Ammon's horn (tissue), 1 donor: Measurements from ENCODE around the gene MYH1.
"Not testable (repeated sequence)": the region's sequence is repeated elsewhere in the genome, so short reads cannot be mapped to it uniquely, and the experiment has no call there.

Experiments
- DNase-seq: peaks from one replicate; pipeline ENCODE4 v3.0.0-alpha.2; 2016; ENCODE audit warnings: low spot score

Gene MYH1

DNA sequence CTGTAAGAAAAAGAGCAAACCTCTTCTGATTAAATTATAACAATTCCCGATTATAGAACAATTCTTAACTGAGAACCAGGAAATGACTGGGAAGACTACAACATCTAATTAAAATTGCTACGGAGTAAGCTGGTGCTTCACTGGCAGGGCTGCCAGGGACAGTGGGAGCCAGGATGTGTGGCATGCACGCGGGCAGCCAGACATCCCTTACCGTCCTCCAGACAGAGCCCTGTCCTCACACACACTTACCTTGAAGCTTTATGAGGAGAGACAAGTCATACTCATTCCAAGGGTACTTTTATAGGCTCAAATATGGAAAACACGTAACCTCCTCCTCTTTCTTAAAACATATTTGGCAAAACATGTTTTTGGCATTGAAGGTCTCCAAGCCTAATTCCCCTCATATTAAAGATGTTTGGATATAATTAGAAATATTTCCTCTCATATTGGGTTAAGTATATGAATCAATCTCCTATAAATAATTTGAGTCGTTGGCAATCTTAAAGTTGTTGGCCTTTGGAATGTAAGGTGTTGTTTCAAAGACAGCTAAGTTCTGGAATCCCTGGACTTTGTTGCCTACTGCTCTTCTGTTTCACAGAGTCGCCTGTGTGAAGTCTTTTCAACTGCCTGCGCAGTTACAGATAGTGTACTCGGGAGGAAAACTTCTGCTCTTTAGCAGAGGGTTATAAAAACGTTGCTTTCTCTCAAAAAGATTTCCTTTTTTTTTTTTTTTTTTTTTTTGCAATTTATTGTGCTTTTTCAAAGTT lies at the start of gene MYH1:
MYH1 (minus strand) TSS at position 272 of the 767 bp plus-strand sequence. CDS start 1,900 bp downstream, outside the sequence.
- no peak for DNase-seq

DNA sequence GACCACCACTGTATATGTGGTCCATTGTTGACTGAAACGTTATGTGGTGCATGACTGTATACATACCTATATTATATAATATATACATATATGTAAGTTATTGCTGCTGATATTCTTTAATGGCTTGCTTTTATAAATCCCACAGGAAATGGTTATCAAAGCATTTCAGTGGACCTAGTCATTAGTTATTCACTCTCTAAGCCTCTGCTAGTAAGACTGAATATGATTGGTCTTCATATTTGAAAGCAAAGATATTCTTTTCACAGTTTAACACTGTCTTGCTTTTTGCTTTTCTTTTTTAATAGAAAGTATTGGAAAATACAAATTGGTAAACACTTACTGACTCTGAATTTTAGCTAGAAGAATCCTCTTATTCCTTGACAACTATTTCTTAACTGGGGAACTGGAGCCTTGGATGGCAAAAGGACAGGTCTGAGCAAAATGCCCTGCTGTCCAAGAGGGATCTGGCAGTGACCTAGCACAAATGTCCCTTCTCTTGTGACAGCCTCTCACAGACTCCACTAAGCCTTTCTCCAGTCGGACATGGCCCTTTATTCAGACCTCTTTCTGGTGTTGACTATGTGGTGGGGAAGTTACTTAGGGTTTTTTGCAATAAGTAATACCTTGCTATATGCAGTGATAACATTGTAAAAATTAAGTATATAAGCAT lies 45.8 kb upstream of the MYH1 start:
- DNase-seq: no peak

DNA sequence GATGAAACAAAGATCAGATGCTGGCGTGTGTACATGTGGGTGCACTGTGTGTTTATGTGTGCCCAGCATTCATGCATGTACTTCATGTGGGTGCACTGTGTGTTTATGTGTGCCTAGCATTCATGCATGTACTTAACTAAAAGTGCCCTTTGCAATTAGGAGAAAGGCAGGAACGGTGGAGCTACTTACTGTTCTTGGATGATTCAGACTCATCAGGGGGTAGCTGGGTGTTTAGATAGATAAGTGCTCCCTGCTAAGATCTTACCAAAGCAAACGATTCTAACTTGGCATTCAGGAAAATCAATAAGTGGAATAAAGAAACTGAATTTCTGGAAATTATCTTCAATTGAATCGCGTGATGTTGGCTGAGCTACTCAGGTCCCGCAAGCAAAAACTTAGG lies 39.7 kb upstream of the MYH1 start:
- DNase-seq: no peak

DNA sequence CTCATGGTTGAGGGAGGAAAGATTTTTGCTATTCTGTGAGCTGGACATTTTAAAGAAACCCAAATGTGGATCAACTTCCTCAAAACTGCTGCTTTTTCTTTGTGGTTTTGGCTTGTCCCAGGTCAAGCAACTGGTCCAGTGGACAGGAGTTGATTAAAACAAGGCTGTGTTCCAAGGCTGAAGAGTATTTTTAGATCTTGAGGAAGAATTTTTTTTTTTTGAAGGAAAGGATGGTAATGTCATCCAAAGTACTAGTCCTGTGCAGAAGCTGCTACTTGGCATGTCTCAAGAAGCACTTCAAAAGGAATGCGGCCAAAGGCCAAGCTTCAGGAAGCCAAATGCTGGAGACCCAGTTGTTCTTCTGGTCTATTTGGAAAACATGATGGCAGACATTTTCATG lies 39.1 kb upstream of the MYH1 start:
- DNase-seq: no peak

DNA sequence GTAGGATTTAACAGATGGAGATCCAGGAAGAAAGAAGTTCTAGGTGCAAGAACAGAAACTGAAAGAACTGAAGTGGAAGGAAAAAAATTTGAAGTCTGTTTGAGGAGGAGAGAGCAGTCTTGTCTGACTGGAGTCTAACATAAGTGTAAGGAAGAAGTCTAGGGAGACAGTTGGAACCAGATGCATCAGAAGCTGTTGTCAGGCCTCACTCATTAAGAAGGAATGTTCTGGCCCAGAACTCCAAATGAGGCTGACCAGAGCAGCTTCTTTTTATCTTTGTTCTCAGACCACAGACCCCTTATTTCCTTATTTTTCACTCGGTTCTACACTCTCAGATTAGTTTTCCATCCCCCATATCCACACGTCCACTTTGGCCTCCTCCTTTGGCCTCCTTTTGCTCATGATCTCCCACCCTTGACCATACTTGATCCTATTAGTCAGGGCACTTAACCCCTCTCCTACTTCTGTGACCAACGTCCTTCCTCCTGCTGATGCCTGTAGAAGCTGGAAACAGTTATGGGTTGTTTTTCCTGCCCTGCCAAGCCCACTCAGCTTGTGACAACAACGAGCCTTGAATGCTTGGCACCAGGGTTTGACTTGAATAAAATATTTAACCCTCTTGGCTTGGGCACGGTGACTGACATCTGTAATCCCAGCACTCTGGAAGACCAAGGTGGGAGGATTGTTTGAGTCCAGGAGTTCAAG lies 38.1 kb upstream of the MYH1 start:
- DNase-seq: no peak

DNA sequence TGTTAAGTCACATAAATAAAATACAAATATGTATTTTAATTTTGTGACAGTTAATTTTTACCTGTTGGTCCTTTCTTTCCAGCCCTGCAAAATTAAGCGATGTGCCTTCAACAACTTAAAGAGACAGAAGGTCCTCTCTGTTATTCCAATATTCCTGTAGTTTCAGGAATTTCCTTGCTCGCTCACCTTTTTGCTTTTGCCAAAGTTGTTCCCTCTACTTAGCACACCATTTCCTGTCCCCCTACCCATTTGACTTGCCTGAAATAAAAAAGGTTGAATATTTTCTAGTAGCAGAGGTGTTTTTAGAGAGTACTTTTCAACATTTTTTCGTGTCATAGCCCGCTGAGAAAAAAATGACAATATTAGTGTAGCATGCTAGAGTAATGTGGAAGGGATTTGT lies 31.7 kb upstream of the MYH1 start:
- DNase-seq: no peak

DNA sequence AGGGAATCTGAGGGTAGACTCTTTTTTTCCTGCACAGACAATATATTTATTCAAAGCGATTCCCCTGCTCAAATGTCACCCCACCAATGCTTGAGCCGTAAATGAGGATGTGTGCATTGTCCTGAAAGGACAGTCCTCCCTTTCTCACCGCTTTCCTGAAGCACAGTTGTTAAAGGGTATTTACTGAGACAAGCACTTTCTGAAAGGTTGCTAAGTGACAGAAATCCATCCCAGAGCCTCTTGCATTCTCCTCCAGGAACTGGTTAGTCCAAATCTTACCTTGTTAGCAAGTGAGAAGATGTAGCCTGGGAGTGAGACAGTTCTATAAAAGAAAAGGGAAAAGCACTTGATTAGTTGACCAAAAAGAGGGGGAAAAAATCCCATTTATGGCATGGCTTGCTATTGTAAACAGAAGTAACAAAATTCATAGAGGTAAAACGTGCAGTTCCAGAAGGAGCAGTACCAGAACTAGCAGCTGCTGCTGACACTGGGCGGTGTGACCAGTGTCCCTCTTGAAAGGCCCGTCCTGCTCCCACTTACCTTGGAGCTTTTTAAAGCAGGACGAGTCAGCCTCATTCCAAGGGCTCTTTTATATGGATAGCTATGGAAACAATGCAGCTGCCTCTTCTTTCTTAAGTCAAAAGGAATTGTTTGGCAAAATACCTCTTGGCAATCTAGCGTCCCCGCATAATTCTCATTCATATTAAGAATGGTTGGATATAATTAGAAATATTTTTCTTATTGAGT lies 30.9 kb upstream of the MYH1 start, which contains the start of gene MYH2:
MYH2 (minus strand) TSS at position 563 of the 747 bp plus-strand sequence. CDS start 1,738 bp downstream, outside the sequence.
- DNase-seq: no peak

DNA sequence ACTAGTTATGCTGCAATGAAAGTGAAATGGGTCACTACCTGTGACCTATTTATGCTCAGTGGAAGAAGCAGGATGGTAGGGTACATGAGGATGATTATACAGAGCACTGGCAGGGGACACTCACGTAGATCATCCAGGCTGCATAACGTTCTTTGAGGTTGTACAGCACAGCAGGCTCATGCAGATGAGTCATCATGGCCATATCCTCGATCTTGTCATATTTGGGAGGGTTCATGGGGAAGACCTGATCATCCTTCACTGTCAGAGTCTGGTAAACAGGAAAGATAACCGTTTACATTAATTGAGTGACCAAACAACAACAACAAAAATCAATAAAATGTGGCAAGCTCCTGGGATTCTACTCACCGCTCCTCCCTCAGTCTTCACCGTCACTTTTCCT lies 29.0 kb upstream of the MYH1 start:
- DNase-seq: no peak

DNA sequence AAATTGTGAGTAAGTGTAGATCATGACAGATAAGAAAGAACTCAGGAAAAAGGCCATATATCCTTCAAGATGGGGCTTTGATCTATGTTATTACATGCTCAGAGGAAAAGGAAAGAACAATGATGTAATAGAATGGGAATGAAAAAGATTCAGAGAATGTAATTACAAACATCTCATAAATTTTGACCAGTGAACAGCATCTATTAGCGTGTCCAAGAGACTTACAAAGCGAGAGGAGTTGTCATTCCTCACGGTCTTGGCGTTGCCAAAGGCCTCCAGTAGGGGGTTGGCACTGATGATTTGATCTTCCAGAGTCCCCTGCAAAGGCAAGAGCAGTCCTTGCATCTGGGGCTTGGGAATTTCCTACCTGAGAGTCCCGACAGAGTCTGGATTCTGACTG lies 25.1 kb upstream of the MYH1 start:
- not testable (repeated sequence) for DNase-seq

DNA sequence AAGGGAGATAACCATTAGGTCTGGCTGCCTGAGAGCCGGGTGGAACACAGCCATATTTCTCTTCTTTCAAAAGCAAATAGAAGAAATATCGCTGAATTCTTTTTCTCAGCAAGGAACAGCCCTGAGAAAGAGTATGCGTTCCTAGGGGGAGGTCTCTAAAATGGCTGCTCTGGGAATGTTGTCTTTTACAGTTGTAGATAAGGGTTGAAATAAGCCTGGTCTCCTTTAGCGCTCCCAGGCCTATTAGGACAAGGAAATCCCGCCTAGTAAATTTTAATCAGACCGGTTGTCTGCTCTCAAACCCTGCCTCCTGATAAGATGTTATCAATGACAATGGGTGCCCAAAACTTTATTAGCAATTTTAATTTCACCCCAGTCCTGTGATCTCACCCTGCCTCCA lies 22.8 kb upstream of the MYH1 start:
- DNase-seq: not testable (repeated sequence)

DNA sequence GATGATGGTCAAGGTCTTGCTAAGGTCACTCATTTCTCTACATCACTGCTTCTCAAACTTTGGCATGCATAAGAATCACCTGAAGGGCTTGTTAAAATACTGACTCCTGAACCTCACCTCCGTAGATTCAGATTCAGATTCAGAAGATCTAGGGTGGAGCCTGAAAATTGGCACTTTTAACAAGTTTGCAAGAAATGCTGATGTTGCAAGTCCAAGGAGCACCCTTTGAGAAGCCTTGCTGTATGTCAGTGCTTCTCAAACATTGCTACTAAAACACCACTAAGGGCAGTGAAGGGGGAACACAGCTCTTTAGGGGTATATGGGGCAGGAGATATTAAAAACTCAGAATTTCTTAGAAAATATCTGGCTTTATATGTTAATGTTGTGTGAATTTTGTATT lies 13.7 kb upstream of the MYH1 start:
- no peak for DNase-seq

DNA sequence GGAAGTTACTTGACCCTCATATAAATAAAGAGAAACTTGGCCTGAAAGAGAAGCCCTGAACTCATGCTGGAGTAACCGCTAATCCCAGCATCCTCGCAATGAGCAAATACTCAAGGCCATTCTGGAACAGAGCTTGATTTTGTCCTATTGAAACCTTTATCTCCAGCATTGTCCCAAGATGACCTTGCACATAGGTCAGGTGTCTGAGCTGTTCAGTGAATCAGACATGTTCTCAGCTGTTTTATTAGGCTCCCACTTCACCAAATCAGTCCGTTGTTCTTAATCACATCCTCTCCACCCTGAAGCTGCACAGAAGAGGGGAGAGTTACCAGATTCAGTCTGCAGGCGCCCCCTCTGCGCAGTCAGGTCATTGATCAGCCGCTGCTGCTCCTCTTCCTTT lies 9.1 kb upstream of the MYH1 start:
- no peak for DNase-seq

DNA sequence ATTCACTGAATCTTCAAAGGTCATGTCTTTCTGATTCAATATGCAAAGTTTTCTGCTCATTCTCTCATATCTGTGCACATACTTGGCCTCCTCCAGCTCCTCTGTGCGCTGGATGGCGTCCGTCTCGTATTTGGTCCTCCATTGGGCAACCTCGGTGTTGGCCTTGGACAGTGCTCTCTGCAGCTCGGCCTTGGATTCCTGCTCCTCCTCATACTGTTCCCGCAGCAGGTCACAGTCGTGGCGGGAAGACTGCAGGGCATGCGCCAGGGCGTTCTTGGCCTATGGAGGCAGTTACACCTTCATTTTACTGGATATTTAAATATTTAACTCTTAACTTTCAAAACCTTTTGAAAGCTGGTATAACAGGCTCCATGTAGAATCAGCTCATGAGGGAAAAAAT lies 8.2 kb upstream of the MYH1 start:
- DNase-seq: no peak

DNA sequence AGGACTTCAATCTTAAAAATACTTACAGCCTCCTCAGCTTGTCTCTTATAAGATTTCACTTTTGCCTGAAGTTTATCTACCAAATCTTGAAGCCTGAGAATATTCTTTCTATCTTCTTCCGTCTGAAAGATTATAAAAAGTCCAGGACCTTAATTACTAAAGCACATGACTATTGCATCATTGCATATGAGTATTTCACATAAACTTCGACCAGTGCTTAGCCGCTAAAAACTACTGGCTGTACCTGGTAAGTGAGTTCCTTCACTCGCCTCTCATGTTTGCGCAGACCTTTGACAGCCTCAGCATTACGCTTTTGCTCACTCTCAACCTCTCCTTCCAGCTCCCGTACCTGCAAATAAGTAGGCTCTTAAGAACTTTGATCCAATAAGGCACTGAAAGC lies 4.7 kb upstream of the MYH1 start:
- DNase-seq: no peak

DNA sequence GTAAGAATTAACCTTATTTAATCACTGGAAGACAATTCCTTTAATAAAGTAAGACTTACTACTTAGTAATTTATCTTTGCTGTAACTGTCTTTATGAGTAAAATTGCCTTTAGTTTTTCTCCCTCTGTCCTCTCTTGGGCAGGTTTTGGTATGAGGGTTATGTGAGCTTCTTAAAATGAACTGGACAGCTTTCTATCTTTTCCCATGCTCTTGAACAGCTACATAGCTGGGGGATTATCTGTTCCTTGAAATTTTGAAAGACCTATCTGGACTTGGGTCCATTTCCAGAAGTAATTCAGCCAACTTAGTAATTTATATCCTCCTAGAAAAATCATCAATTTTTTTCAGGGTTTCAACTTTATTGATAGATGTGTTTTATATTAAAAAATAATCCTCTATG lies 3.6 kb upstream of the MYH1 start:
- no peak for DNase-seq

DNA sequence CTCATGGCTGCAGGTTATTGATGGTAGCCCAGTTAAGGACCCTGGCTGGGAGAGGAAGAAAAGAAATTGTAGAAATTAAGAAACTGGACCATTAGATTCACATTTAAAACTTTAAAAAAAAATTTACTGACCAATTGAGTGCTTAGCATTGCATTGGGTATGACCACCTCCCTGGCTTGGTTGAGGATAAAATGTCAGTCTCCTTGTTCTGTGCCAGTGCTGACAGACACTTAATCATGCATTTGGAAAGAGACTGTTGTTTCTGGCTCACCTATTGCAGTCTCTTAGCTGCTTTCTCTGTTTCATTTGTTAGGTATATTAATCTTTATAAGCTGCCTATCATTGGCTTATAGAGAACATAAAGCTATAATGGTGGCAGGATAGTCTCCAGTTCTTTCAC lies 1.7 kb downstream of the MYH1 start:
- DNase-seq: no peak

DNA sequence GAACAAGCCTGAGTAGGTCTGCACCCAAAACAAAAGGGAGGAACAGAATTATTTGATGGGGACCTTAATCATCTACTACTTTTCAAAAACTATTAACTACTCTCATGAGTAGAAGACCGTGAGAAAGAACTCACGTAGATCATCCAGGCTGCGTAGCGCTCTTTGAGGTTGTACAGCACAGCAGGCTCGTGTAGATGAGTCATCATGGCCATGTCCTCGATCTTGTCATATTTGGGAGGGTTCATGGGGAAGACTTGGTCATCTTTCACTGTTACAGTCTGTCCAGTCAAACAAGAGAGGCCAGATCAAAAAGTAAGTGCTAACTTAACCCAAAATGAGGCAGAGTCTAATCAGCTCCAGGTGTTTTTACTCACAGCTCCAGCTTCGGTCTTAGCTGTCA lies 2.3 kb downstream of the MYH1 start:
- no peak for DNase-seq

DNA sequence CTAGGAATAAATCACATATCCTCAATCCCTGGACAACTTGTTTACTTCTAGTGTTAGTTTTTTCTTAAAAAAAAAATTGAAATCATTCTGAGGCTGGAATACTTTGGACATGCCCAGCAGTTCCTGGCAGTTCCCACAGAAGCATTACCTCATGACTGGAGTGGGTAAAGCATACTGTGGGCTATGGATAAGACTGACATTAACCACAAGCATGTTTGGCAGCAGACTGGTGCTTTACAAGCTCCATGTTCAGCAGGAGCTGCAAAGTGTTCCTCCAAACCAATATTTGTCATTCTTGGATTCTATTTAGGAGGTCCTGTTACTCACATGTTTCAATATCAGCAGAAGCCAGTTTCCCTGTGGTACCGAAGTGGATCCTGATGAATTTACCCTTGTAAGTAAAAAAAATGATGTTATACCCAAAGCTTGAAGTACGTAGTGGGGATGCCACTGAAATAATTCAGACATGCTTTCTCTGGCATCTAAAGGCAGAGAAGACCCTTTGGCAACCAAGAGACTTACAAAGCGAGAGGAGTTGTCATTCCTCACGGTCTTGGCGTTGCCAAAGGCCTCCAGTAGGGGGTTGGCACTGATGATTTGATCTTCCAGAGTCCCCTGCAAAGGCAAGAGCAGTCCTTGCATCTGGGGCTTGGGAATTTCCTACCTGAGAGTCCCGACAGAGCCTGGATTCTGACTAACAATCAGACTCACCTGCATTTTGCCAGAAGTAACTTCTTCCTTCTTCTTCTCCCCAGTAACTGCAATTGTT lies 4.9 kb downstream of the MYH1 start:
- DNase-seq: no peak

DNA sequence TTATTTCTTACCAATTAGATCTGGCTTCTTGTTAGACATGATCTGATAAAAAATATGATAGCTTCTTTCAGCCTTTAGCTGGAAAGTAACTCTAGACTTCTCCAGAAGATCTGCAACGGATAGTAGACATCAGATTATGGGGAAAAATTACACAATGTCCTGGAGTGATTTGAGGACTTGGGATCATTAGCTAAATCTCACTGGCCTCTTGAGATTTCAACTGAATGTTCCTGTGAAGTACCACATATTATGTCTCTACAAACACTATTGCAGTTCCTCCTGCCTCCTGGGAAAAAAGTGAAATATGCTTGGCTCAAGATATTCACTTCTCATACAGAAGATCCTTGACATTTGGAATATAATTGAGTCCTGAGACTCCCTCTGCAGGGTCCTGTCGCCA lies 5.5 kb downstream of the MYH1 start:
- no peak for DNase-seq

DNA sequence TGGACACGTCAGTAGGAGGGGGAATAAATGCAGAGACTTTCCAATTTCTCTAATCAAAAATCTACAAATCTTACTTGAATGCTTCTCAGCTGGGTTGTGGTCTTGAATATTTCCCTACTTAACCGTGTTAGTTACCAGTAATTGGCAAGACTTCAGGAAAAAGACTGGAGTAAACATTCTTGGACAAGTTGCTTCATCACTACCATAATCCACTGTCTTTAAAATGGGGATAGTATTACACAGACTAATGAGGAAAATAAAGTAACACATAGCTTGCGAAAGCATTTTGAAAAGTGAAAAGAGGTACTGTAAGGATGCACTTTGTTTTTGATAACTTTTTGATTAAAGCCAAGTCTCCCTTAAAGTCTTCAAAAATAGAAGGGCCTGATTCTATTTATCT lies 18.4 kb downstream of the MYH1 start:
- DNase-seq: no peak

DNA sequence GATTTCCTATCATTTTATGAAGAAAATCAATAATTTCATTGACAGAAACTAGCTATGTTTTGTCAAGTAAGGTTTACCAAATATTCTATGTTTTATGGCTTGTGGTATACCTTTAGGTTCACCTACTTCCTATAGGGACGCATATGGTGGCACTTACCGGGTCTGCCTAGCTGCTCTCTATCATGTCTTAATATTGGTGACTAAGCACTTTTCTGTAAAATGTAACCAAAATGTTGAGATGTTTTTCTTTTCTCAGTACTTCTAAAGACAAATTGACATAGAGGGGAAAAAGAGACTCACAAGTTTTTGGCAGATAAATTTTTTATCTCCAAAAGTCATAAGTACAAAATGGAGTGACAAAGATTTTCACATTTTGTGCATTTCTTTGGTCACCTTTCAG lies 26.3 kb downstream of the MYH1 start:
- DNase-seq: no peak

DNA sequence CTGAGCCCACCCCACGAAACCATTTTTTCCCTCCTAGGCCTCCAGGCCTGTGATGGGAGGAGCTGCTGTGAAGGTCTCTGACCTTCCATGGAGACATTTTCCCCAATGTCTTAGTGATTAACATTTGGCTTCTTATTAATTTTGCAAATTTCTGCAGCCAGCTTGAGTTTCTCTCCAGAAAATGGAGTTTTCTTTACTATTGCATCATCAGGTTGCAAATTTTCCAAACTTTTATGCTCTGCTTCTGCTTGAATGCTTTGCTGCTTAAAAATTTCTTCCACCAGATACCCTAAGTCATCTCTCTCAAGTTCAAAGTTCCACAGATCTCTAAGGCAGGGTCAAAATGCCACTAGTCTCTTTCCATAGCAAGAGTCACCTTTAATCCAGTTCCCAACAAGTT lies 36.1 kb downstream of the MYH1 start:
- DNase-seq: no peak
